HEK293T (cell line): ENCODE data around the gene USP46.

Experiments
- BHLHE40 ChIP-seq: fragments of 450-650 bp; IDR thresholded peaks from 2 replicates; pipeline ENCODE4 v1.6.1; 2016; ENCODE audit warnings: mild to moderate bottlenecking, moderate library complexity, borderline replicate concordance
- FOXA1 ChIP-seq: fragments of 450-650 bp; IDR thresholded peaks from 2 replicates; pipeline ENCODE4 v1.6.1; 2016; ENCODE audit warnings: mild to moderate bottlenecking

GRCh38 chr4:52600275-52600674, 58.8 kb downstream of the USP46 start:
- TF ChIP-seq FOXA1 (no peak), BHLHE40 (no peak)
